ENCODE measurements around the gene LRRN4.
"Not testable (repeated sequence)": the region's sequence is repeated elsewhere in the genome, so short reads cannot be mapped to it uniquely, and the experiment has no call there.

Gene LRRN4

GRCh38 chr20:6058684-6059295 lies 4.9 kb upstream of the LRRN4 start:
- DNase-seq: no peak

- DNase-seq: no peak
Measured at GRCh38 chr20:6057691-6058090, 3.8 kb upstream of the LRRN4 start.

GRCh38 chr20:6057139-6057538 lies 3.3 kb upstream of the LRRN4 start:
- DNase-seq: no peak

- no peak for DNase-seq
Measured at GRCh38 chr20:6055981-6056569, 2.2 kb upstream of the LRRN4 start.

GRCh38 chr20:6055161-6055783 lies 1.4 kb upstream of the LRRN4 start:
- DNase-seq: no peak

- not testable (repeated sequence) for DNase-seq
Measured at GRCh38 chr20:6054689-6055051, 810 bp upstream of the LRRN4 start.

- DNase-seq: no peak
Measured at GRCh38 chr20:6053064-6053775, 640 bp downstream of the LRRN4 start.

GRCh38 chr20:6051505-6051904 lies 2.4 kb downstream of the LRRN4 start:
- no peak for DNase-seq

GRCh38 chr20:6048391-6048790 lies 5.5 kb downstream of the LRRN4 start:
- DNase-seq: no peak

GRCh38 chr20:6046432-6046831 lies 7.4 kb downstream of the LRRN4 start:
- no peak for DNase-seq

GRCh38 chr20:6045566-6045965 lies 8.3 kb downstream of the LRRN4 start:
- no peak for DNase-seq

- no peak for DNase-seq
Measured at GRCh38 chr20:6044115-6044514, 9.7 kb downstream of the LRRN4 start.

- no peak for DNase-seq
Measured at GRCh38 chr20:6041808-6042265, 12.0 kb downstream of the LRRN4 start.

- no peak for DNase-seq
Measured at GRCh38 chr20:6040958-6041807, 12.7 kb downstream of the LRRN4 start.

GRCh38 chr20:6040540-6040939 lies 13.3 kb downstream of the LRRN4 start:
- DNase-seq: no peak

GRCh38 chr20:6039766-6040165 lies 14.1 kb downstream of the LRRN4 start:
- no peak for DNase-seq

- DNase-seq: no peak
Measured at GRCh38 chr20:6038256-6038655, 15.6 kb downstream of the LRRN4 start.

- no peak for DNase-seq
Measured at GRCh38 chr20:6037082-6037481, 16.8 kb downstream of the LRRN4 start.

- DNase-seq: no peak
Measured at GRCh38 chr20:6036213-6036612, 17.6 kb downstream of the LRRN4 start.

GRCh38 chr20:6034134-6034969 lies 19.5 kb downstream of the LRRN4 start:
- peak; percentile 32 for DNase-seq

- not testable (repeated sequence) for DNase-seq
Measured at GRCh38 chr20:6032907-6033306, 21.0 kb downstream of the LRRN4 start.

All from KG1 (cell line).